GM10266 (cell line): Measurements from ENCODE around the gene OCIAD2.

Experiments
- DNase-seq: peaks from one replicate; pipeline ENCODE4 v3.0.0; 2012; ENCODE audit errors: extremely low spot score
- CTCF ChIP-seq: IDR thresholded peaks from 2 replicates; pipeline ENCODE4 v1.5.1; 2012; ENCODE audit warnings: mild to moderate bottlenecking, low read depth; ENCODE audit not compliant: control insufficient read depth, insufficient read depth; ENCODE audit errors: missing control alignments

Gene OCIAD2

DNA sequence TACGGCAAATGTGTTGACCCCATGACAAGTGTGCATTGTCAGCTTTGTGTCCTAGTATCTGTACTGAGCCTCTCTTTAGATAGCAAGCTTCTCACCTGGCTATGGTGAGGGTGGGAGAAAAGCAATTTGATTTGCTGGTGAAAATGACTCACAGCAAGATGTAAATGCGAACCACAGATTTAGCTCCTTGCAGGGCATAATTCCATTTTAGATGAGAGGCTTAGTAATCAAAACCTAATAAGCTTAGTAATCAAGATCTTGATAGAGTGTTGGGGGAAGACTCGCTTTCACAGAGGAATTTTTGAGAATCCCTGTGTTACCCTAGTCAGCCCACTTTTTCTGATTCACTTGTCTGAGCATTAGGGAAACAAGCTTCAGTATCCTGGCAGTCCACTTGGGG is 7.7 kb upstream of the OCIAD2 start:
- no peak for TF ChIP-seq CTCF

GRCh38 chr4:48913346-48913745 is 6.8 kb upstream of the OCIAD2 start:
- no peak for DNase-seq

More for the DNA sequence above, 7.7 kb upstream of the OCIAD2 start:
- DNase-seq = no peak

GRCh38 chr4:48912349-48912748 is 5.8 kb upstream of the OCIAD2 start:
- TF ChIP-seq CTCF = no peak
- no peak for DNase-seq

More at GRCh38 chr4:48913346-48913745, 6.8 kb upstream of the OCIAD2 start:
- no peak for TF ChIP-seq CTCF

GRCh38 chr4:48910511-48910910 is 3.9 kb upstream of the OCIAD2 start:
- DNase-seq = no peak
- no peak for TF ChIP-seq CTCF

- TF ChIP-seq CTCF = no peak
- DNase-seq = no peak
Observed at GRCh38 chr4:48909697-48910096, 3.1 kb upstream of the OCIAD2 start.

DNA sequence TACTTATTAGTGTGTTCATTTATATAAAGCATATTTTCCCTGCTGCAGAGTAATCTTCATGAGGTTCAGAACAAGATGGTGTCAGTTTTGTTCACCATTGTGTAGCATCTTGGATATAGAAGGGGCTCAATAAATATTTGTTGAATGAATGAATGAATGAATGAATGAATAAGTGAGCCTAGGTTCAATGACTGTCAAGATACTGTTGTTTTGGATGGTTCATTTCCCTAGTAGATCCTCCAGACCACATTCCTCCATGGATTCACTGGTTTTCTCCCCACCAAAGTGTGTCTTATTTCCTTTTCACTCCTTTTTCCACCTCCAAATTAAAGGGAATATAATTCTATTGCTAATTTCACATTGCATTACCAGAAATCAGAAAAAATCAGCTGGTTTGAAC is 2.1 kb upstream of the OCIAD2 start:
- no peak for DNase-seq
- TF ChIP-seq CTCF = no peak

GRCh38 chr4:48907706-48908477 is 1.3 kb upstream of the OCIAD2 start:
- no peak for DNase-seq
- TF ChIP-seq CTCF = no peak
